PC-9 (cell line): Measurements from ENCODE around the gene TMEM187.

Source experiments
- EZH2 ChIP-seq: fragments of 200-600 bp; sonication (generic); IDR thresholded peaks from 2 replicates; pipeline ENCODE4 v1.8.0; 2017; ENCODE audit warnings: antibody characterized with exemption, low read depth
- TF ChIP-seq, protein P1 (sequence below): fragments of 200-600 bp; sonication (generic); conservative IDR thresholded peaks from 2 replicates; pipeline ENCODE4 v1.6.1; 2017; ENCODE audit warnings: mixed run types, antibody characterized with exemption, mild to moderate bottlenecking, moderate library complexity

GRCh38 chrX:153974726-153975286, 2.3 kb downstream of the TMEM187 start:
- TF ChIP-seq, protein P1, sequence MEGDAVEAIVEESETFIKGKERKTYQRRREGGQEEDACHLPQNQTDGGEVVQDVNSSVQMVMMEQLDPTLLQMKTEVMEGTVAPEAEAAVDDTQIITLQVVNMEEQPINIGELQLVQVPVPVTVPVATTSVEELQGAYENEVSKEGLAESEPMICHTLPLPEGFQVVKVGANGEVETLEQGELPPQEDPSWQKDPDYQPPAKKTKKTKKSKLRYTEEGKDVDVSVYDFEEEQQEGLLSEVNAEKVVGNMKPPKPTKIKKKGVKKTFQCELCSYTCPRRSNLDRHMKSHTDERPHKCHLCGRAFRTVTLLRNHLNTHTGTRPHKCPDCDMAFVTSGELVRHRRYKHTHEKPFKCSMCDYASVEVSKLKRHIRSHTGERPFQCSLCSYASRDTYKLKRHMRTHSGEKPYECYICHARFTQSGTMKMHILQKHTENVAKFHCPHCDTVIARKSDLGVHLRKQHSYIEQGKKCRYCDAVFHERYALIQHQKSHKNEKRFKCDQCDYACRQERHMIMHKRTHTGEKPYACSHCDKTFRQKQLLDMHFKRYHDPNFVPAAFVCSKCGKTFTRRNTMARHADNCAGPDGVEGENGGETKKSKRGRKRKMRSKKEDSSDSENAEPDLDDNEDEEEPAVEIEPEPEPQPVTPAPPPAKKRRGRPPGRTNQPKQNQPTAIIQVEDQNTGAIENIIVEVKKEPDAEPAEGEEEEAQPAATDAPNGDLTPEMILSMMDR = no peak
- TF ChIP-seq EZH2 = no peak
